Esophagus muscularis mucosa (tissue), 4 donors: Measurements from ENCODE around the gene SEMA6A. TPM values are rescaled to one million over a fixed set of nuclear protein-coding genes. Genes with fewer than 3 reads are reported as not detected.
A peak's percentile ranks its signal among the peaks of the same experiment; 100 is the strongest.

ENCODE experiments used
- DNase-seq: peaks from one replicate; pipeline ENCODE4 v3.0.0-alpha.2; 2017; ENCODE audit errors: extremely low spot score
- H3K27ac ChIP-seq, 4 donors: fragments of 200-600 bp; sonication (generic); replicated peaks in 1 of 4; 1 replicate in 3 of 4; 2 replicates in 1 of 4; pipeline ENCODE4 v1.5.1; 2016 to 2019; ENCODE audit warnings: mild to moderate bottlenecking in 1 of 4
- H3K27me3 ChIP-seq, 4 donors: fragments of 200-600 bp; sonication (generic); one replicate each; pipeline versions ENCODE4 v1.5.1 to v1.6.0; 2016 to 2019
- H3K36me3 ChIP-seq, 4 donors: fragments of 200-600 bp; sonication (generic); one replicate each; pipeline ENCODE4 v1.5.1; 2016 to 2019
- H3K4me1 ChIP-seq, 4 donors: fragments of 200-600 bp; sonication (generic); one replicate each; pipeline ENCODE4 v1.5.1; 2016 to 2019
- H3K4me3 ChIP-seq, 4 donors: fragments of 200-600 bp; sonication (generic); 1 replicate in 2 of 4; 2 replicates in 2 of 4; pipeline ENCODE4 v1.5.1; 2016 to 2019; ENCODE audit warnings: mild to moderate bottlenecking in 4 of 4, moderate library complexity in 1 of 4
- H3K9me3 ChIP-seq, 4 donors: fragments of 200-600 bp; sonication (generic); 1 replicate in 3 of 4; 2 replicates in 1 of 4; pipeline ENCODE4 v1.5.1; 2016 to 2019
- CTCF ChIP-seq, 3 experiments: fragments of 200-600 bp in 2 of 3; fragments of 450-650 bp in 1 of 3; sonication (generic) in 2 of 3; IDR thresholded peaks; one replicate each; pipeline ENCODE4 v1.5.1; 2017 to 2019; ENCODE audit warnings: antibody characterized with exemption in 3 of 3, mild to moderate bottlenecking in 2 of 3, moderate library complexity in 1 of 3
- EP300 ChIP-seq: sonication (generic); formaldehyde crosslinking; IDR thresholded peaks from one replicate; pipeline ENCODE4 v1.6.1; 2017; ENCODE audit warnings: antibody characterized with exemption
- POLR2A ChIP-seq: fragments of 450-650 bp; IDR thresholded peaks from one replicate; pipeline ENCODE4 v1.6.1; 2017; ENCODE audit warnings: antibody characterized with exemption, moderate library complexity, mild to moderate bottlenecking, low read depth
- POLR2AphosphoS5 ChIP-seq, 2 donors: sonication (generic); formaldehyde crosslinking; IDR thresholded peaks; one replicate each; pipeline ENCODE4 v1.6.1; 2017; ENCODE audit warnings: antibody characterized with exemption in 2 of 2
- WGBS: methylation state at CpG from one replicate; pipeline ENCODE4 v1.1.5; 2018; 5-methylcytosine and 5-hydroxymethylcytosine counted together
- intact Hi-C: fragments of 100-400 bp; cut with DNase I; formaldehyde crosslinking; loops from one replicate; pipeline ENCODE4 v1.15.1; 2023
- total RNA-seq, 4 donors: library from RNA; depleted of rRNA; stranded (reverse); fragments of >200 nt; gene quantifications; one replicate each; pipeline versions ENCODE4 v1.1.0 to v1.2.1, GENCODE V29; 2016

Gene SEMA6A
- total RNA-seq, 4 donors from 2014 or later, result 10.9 to 20.9 (median 14.3) TPM

DNA sequence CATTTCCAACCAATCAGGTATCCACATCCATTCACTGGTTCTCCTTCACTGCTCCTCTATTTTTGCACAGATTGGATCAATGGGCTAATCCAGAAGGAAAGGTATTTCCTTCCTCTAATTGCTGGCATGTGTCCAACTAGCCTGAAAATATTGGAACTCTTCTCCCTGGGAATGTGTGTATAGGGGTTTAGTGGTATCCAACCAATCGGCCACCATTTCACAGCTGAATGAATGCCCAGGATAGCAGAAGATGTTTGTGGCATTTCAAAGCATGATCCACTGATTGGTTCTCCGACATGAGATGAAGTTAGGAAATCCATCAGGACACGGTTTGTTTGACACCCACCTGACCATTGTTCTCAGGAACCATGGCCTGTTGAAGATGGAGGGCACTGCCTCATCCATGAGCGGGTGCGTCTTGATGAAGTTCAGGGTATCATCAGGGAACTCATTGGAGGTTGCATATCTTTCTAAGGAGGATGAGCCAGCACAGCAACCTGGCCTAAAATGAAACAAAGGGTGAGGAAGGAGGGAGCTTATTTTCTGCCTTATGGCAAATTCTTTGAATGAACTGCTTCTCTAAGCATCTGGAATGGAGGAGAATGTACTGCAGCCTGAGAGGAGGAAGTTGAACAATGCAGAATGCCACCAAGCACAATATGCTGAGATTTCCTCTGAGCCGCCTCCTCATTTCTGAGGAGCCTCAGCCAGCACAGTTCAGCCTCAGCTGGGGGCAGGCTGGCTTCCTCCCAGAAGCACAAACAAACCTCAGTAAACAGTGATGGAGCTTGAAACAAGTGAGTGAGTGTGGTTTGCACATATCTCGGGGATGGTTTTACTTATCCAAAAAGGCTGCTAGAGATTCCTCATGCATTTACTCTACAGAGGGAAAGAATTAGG, 94.6 kb downstream of the SEMA6A start:
- no peaks in the 10 kb centered on the region for H3K4me1 ChIP-seq
- H3K4me3 ChIP-seq, result no peak overlapping the region
- no peaks in the 10 kb centered on the region for H3K27me3 ChIP-seq
- H3K9me3 ChIP-seq, result peaks cover 0 to 10% (median 8%) of the 10 kb centered on the region in 4 donors
- WGBS, result 84% methylated on average over 7 of the region's 7 CpGs
- intact Hi-C loops, result no loop called here
- no peak overlapping the region for H3K27ac ChIP-seq
- TF ChIP-seq CTCF (IDR thresholded peaks at IDR 0.05) (no peak), POLR2A (no peak), POLR2AphosphoS5 (IDR thresholded peaks at IDR 0.05) (no peak), EP300 (no peak)
- H3K36me3 ChIP-seq, result peaks cover 5 to 52% (median 35%) of the 10 kb centered on the region in 4 donors
- peak; percentile 66 for DNase-seq

- WGBS, result 68% methylated on average over 2 of the region's 2 CpGs
These were observed 96.1 kb downstream of the SEMA6A start for GRCh38 chr5:116478491-116478890.

DNA sequence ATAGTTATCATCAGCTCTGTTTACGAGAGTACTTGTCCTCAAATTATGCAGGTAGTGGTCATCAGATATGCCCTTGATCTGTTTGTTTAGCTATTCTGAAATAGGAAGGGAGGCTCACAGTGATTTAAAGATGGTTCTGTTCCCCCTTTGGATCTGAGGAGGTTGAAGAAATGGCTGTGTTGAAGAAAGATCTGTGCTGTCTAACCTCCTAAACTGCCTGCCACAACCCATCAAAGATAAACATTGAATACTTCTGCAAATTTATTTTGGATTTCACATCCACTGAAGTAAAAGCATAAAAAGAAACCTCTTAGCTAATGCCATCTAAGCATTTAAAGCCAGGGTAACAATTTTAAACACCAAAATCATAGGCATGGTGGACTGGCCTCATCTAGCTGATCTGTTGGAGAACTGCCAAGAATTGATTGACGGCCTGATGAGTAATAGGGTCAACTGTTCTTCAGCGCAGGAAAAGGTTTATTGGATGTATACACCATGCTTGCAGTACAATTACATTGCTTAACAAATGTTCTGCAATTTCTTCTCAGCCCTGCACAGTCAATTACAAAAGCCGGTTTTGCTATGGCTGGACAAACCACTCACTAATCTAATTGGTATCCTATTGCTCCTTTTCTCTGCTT, 97.6 kb downstream of the SEMA6A start:
- DNase-seq, result no peak
- H3K4me1 ChIP-seq, result no peaks in the 10 kb centered on the region
- H3K27me3 ChIP-seq, result no peaks in the 10 kb centered on the region
- H3K27ac ChIP-seq, result no peak overlapping the region
- TF ChIP-seq POLR2A (no peak), EP300 (no peak), CTCF (IDR thresholded peaks at IDR 0.05) (no peak), POLR2AphosphoS5 (IDR thresholded peaks at IDR 0.05) (no peak)
- peaks cover 0 to 10% (median 8%) of the 10 kb centered on the region in 4 donors for H3K9me3 ChIP-seq
- intact Hi-C loops, result no loop called here
- 93% methylated on average over 4 of the region's 4 CpGs for WGBS
- no peak overlapping the region for H3K4me3 ChIP-seq
- H3K36me3 ChIP-seq, result peaks cover 5 to 53% (median 32%) of the 10 kb centered on the region in 4 donors

More at GRCh38 chr5:116478491-116478890, 96.1 kb downstream of the SEMA6A start:
- Histone ChIP-seq H3K36me3 (peaks cover 5 to 56% (median 33%) of the 10 kb centered on the region in 4 donors), H3K27me3 (no peaks in the 10 kb centered on the region), H3K4me3 (no peak overlapping the region), H3K27ac (no peak overlapping the region), H3K9me3 (peaks cover 0 to 10% (median 8%) of the 10 kb centered on the region in 4 donors), H3K4me1 (no peaks in the 10 kb centered on the region)
- TF ChIP-seq EP300, result no peak
- TF ChIP-seq POLR2A, result no peak
- intact Hi-C loops, result no loop called here
- no peak for DNase-seq

DNA sequence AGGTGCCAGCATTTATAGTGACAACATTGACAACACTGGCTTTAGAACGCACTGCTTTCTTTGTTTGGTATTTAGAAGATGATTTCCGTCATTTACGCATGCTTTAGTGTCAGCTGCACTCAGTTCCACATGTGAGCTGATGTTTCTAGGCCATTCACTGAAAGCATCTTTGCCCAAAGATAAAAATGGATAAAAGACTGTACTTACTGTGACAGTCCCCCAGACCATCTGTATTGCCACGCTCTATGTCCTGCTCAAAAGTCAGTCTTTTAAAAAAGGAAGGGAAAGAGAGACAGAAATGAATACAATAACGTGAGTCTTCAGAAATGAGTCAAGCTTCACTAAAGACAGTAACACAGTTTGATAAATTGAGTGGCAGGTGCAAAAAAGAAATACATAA, 99.3 kb downstream of the SEMA6A start:
- DNase-seq, result no peak
- Histone ChIP-seq H3K27me3 (no peaks in the 10 kb centered on the region), H3K36me3 (peaks cover 5 to 50% (median 28%) of the 10 kb centered on the region in 4 donors), H3K4me1 (no peaks in the 10 kb centered on the region), H3K4me3 (no peak overlapping the region), H3K27ac (no peak overlapping the region), H3K9me3 (peaks cover 0 to 10% (median 8%) of the 10 kb centered on the region in 4 donors)
- no peak for TF ChIP-seq CTCF (IDR thresholded peaks at IDR 0.05)
- no peak for TF ChIP-seq POLR2AphosphoS5 (IDR thresholded peaks at IDR 0.05)
- no peak for TF ChIP-seq POLR2A
- no peak for TF ChIP-seq EP300
- intact Hi-C loops, result no loop called here
- 89% methylated on average over 5 of the region's 5 CpGs for WGBS

- H3K9me3 ChIP-seq, result peaks cover 0 to 11% (median 8%) of the 10 kb centered on the region in 4 donors
- H3K4me1 ChIP-seq, result no peaks in the 10 kb centered on the region
- intact Hi-C loops, result no loop called here
- no peak for DNase-seq
- no peak overlapping the region for H3K27ac ChIP-seq
- no peak overlapping the region for H3K4me3 ChIP-seq
- TF ChIP-seq POLR2A, result no peak
- TF ChIP-seq EP300, result no peak
- no peak for TF ChIP-seq POLR2AphosphoS5 (IDR thresholded peaks at IDR 0.05)
- no peak for TF ChIP-seq CTCF (IDR thresholded peaks at IDR 0.05)
- WGBS, result 94% methylated on average over 5 of the region's 5 CpGs
- no peaks in the 10 kb centered on the region for H3K27me3 ChIP-seq
- peaks cover 5 to 38% (median 23%) of the 10 kb centered on the region in 4 donors for H3K36me3 ChIP-seq
These were observed 100.9 kb downstream of the SEMA6A start for GRCh38 chr5:116473706-116474105.
